Stomach smooth muscle (tissue), 2 donors: ENCODE results near the gene SDR42E2.

Source experiments
- H3K27ac ChIP-seq: one replicate; pipeline ENCODE4 v1.7.0; 2013; ENCODE audit warnings: mild to moderate bottlenecking, low read length, inconsistent platforms
- H3K27me3 ChIP-seq, 2 donors: one replicate each; pipeline ENCODE4 v1.7.0; 2013; ENCODE audit warnings: low read length in 2 of 2; ENCODE audit not compliant: insufficient read depth in 2 of 2, control insufficient read depth in 1 of 2
- H3K36me3 ChIP-seq, 2 donors: one replicate each; pipeline ENCODE4 v1.7.0; 2013; ENCODE audit warnings: low read length in 2 of 2; ENCODE audit not compliant: control insufficient read depth in 2 of 2, insufficient read depth in 2 of 2
- H3K4me1 ChIP-seq: one replicate; pipeline ENCODE4 v1.7.0; 2013; ENCODE audit warnings: low read length; ENCODE audit not compliant: control insufficient read depth, insufficient read depth
- H3K4me3 ChIP-seq, 2 donors: one replicate each; pipeline ENCODE4 v1.7.0; 2013; ENCODE audit warnings: low read length in 2 of 2
- H3K9ac ChIP-seq, 2 donors: one replicate each; pipeline ENCODE4 v1.7.0; 2013; ENCODE audit warnings: low read length in 2 of 2, mild to moderate bottlenecking in 1 of 2
- H3K9me3 ChIP-seq, 2 donors: one replicate each; pipeline ENCODE4 v1.7.0; 2013; ENCODE audit warnings: low read length in 2 of 2; ENCODE audit not compliant: control insufficient read depth in 2 of 2
- donor health status: healthy.
- donor health status: Pancreatic carcinoma.

The SDR42E2 gene

DNA sequence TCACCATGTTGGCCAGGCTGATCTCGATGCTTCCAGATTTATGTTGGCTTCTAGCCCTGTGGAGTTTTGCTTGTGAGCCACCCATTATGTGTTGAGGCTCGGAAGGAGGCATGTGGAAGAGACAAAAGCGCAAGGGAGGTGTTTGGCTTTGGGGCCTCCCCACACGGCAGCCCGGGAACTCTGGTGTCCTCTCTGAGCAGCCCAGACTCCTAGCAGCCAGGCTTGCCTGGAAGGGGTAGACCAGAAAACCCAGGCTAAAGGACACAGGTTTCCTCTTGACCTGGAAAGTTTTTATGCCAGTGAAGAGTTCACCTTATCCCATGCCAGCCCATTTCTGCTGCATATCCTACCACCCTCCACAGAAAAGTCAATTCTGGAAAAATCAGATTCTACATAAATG lies 21.0 kb downstream of the SDR42E2 start:
- H3K27ac ChIP-seq, result no peak overlapping the region
- H3K27me3 ChIP-seq, result no peaks in the 10 kb centered on the region
- no peak overlapping the region for H3K4me3 ChIP-seq
- no peaks in the 10 kb centered on the region for H3K9me3 ChIP-seq
- no peak overlapping the region for H3K9ac ChIP-seq
- H3K36me3 ChIP-seq, result no peaks in the 10 kb centered on the region
- H3K4me1 ChIP-seq, result peaks cover 2% of the 10 kb centered on the region

DNA sequence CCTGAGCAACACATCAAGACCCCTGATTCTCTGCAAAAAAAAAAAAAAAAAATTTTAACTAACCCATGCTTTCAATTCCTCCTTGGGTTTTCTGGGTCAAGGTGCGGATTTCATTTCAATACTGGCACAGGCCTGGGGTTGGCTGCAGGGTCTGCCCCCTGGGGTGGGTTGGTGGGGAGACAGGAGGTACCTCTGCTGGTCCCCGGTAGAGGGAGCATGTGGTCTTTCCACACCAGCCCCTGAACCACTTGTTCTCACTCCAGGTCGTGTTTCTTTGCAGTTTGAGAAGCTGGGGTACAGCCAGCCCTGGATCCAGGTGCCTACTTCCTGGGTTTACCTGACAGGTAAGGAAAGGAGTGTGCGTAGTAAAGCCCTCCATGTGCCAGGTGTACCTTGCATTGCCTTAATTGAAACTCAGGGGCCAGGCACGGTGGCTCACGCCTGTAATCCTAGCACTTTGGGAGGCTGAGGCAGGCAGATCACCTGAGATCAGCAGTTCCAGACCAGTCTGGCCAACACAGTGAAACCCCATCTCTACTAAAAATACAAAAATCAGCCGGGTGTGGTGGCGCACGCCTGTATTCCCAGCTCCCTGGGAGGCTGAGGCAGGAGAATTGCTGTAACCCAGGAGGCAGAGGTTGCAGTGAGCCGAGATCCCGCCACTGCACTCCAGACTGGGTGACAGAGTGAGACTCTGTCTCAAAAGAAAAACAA lies 21.8 kb downstream of the SDR42E2 start:
- Histone ChIP-seq H3K27me3 (no peaks in the 10 kb centered on the region), H3K27ac (no peak overlapping the region), H3K4me3 (no peak overlapping the region), H3K9me3 (no peaks in the 10 kb centered on the region), H3K9ac (no peak overlapping the region), H3K36me3 (no peaks in the 10 kb centered on the region), H3K4me1 (peaks cover 9% of the 10 kb centered on the region)

DNA sequence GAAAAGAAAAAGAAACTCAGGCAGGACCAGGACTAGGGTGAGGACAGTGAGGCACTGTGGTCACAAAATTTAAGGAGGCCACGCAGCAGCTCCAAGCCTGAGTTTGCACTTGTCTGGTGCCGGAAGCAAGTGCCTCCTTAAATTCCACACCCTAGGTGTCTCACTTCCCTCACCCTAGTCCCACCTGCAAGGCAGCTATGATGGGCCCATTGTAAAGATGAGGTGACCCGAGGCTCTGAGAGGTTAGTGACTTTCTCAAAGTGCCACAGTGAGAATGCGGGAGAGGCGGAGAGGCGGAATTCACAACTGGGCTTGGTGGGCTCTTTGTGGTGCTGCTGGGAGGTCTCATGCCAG lies 22.3 kb downstream of the SDR42E2 start:
- H3K9ac ChIP-seq, result no peak overlapping the region
- no peaks in the 10 kb centered on the region for H3K36me3 ChIP-seq
- H3K27ac ChIP-seq, result no peak overlapping the region
- H3K27me3 ChIP-seq, result no peaks in the 10 kb centered on the region
- no peaks in the 10 kb centered on the region for H3K9me3 ChIP-seq
- H3K4me1 ChIP-seq, result peaks cover 14% of the 10 kb centered on the region
- H3K4me3 ChIP-seq, result no peak overlapping the region

DNA sequence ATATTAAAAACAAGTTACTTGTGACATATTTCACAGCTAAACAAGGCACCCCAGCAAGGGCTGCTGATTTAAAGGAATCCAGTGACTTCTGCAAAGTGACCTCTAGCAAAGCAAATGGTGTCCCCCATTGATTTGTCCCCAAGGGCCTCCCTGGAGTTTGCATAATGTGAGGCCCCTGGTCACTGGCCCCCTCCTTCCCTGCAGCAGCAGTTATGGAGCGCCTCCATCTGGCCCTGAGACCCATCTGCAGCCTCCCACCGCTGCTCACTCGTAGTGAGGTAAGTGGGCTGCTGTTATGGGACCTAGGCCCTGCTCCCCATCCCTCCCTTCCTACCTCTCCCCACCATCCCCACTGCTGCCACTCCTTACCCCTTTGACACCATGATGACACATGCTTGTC lies 24.2 kb downstream of the SDR42E2 start:
- Histone ChIP-seq H3K9me3 (no peaks in the 10 kb centered on the region), H3K36me3 (no peaks in the 10 kb centered on the region), H3K4me1 (peaks cover 21% of the 10 kb centered on the region), H3K27me3 (no peaks in the 10 kb centered on the region), H3K27ac (no peak overlapping the region), H3K4me3 (no peak overlapping the region), H3K9ac (no peak overlapping the region)

DNA sequence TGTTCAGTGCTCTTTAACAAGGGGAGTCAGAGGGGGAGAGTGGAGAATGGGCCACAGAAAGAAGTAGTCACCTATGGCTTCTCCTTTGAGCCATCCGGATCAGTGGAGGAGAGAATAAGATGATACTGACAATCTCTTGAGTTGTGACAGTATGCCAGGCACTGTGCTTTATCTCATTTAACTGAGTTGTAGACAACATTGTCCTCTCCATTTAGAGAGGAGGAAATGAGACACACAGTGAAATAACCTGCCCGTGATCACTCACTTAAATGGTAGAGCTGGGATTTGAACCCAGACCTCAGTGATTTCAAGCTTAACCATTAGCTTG lies 25.9 kb downstream of the SDR42E2 start:
- H3K9ac ChIP-seq, result peak overlapping the region in 1 of 2 donors; percentile 5
- H3K27ac ChIP-seq, result no peak overlapping the region
- H3K36me3 ChIP-seq, result no peaks in the 10 kb centered on the region
- no peaks in the 10 kb centered on the region for H3K9me3 ChIP-seq
- no peak overlapping the region for H3K4me3 ChIP-seq
- H3K4me1 ChIP-seq, result peaks cover 35% of the 10 kb centered on the region
- H3K27me3 ChIP-seq, result no peaks in the 10 kb centered on the region

DNA sequence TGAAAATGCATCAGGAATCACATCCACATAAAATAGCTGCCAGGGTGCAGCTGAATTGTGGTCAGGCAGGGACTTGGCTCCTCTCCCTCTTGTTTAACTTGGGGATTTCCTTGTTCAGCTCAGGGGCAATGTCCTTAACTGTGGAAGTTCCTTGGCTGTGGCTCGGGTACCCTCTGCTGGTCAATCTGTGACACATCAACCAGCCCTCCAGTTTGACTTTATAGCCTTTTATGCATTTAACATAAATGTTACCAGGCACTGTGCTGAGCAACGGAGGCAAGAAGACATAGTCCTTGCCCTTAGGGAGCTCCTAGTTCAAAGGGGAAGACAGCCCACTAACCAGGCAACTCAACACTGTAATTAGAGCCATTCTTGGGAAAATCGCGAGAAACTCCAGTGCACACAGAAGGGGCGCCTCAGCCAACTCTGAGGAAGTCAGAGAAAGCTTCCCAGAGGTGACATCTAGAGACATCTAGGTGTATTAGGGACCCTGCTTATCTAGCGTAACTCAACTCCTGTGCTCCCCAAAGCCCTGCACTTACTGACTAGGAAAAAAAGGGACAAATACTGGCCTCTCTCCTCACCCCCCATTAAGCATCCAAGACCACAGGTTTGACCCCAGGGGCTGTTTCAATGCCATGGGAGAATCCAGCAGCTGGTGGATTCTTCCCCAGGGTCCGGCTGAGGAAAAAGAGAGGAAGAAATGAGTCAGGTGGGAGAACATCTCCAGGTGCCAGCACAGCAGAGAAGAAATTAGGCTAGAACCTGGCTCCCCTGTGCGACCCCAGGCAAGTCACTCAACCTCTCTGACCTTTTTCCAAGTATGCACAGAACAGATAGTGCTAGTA lies 26.5 kb downstream of the SDR42E2 start:
- H3K27ac ChIP-seq, result peak overlapping the region; percentile 96
- H3K4me1 ChIP-seq, result peaks cover 35% of the 10 kb centered on the region
- no peaks in the 10 kb centered on the region for H3K9me3 ChIP-seq
- H3K9ac ChIP-seq, result peak overlapping the region in 1 of 2 donors; percentile 21
- H3K27me3 ChIP-seq, result no peaks in the 10 kb centered on the region
- H3K4me3 ChIP-seq, result no peak overlapping the region
- no peaks in the 10 kb centered on the region for H3K36me3 ChIP-seq

DNA sequence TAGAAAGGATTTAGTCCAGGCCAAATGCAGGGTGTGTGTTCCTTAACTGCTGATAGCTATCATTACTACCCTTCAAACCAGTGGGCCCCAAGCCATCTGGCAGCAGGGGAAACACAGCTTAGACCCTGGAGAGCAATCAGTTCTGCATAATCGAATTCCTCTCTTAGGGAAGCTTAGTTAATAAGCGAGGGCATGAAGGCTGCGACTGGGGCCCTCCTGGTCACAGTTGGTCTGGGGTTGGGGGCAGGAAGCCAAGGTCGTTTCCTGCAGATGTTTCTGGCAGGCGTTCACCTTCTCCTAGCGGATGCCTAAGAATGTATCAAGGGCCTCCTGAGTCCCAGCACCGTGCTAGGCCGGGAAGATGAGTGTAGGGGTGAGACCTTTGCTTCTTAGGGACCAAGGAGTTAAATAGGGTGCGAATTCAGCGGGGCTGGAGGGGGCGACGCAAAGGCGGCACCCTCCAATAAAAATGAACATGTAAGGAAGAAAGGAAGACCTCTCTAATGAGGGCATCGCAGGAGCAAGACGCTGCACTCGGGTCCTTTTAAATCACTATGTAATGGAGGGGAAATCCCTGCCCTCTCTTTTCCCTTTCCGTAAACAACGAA lies 27.3 kb downstream of the SDR42E2 start:
- no peaks in the 10 kb centered on the region for H3K36me3 ChIP-seq
- peak overlapping the region; percentile 54 to 86 for H3K4me3 ChIP-seq
- peaks cover 35% of the 10 kb centered on the region for H3K4me1 ChIP-seq
- H3K27me3 ChIP-seq, result no peaks in the 10 kb centered on the region
- H3K9me3 ChIP-seq, result no peaks in the 10 kb centered on the region
- H3K27ac ChIP-seq, result peak overlapping the region; percentile 96
- H3K9ac ChIP-seq, result peak overlapping the region; percentile 48 to 64

DNA sequence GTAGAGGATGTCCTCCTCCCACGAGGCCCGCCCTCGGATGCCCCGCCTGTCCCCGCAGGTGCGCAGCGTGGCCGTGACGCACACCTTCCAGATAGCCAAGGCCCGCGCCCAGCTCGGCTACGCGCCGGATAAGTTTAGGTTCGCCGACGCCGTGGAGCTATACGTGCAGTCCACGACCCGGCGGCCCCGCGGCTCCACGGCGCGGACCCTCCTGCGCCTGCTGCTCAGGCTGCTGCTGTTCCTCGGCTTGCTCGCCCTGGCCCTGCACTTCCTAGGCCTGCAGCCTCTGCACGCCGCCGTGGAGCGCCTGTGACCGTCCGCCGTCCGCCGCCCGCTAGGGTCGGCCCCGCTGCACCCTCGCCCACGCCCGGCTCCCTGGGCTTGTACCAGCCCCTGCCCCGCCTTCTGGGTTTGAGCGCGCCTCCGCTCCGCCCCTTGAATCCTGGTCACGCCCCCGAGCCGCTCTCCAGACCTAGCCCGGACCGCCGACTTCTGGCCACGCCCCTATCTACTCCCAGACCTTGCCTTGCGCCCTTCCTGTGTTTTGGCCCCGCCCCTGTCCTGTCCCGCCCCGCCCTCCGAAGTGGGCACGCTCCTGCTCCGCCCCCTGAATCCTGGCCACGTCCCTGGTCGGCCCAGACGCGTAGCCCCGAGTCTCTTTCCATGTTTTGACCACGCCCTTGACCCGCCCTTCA lies 27.9 kb downstream of the SDR42E2 start:
- H3K9ac ChIP-seq, result peak overlapping the region; percentile 48 to 64
- H3K4me3 ChIP-seq, result peak overlapping the region; percentile 54 to 86

DNA sequence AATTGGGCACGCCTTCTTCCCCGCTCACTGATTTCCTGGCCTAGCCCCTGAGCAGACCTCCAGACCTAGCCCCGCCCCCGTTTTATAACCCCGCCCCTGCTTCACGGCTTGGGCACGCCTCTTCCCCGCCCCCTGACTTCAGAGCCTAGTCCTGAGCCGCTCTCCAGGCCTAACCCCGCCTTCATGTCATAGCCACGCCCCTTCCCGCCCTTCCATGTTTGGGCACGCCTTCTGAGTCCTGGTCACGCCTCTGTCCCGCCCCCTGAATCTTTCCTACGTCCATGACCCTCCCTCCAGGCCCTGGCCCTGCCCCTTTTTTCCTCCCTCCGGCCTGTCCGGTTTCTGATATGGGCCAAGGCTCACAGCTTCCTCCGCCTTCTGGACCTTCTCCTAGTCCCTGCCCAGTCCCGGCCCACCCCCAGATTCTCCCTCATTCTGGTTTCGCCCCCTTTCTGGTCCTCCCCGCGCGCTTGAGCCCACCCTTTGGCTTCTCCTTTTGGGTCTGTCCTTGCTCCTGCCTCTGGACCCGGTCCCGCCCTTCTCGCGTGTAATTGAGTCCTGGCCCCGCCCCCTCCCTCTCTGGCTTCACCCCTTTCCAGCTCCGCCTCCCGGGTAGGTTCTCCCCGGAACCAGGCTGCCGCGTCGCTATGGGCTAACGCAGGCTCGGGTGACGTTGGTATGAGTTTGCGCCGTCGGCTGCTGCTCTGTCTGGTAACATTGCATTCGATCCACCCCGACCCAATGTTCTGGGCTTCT lies 28.6 kb downstream of the SDR42E2 start:
- Histone ChIP-seq H3K9ac (peak overlapping the region; percentile 90 to 96), H3K4me3 (peak overlapping the region; percentile 67 to 86), H3K9me3 (no peaks in the 10 kb centered on the region), H3K36me3 (no peaks in the 10 kb centered on the region), H3K27ac (peak overlapping the region; percentile 96), H3K27me3 (no peaks in the 10 kb centered on the region), H3K4me1 (peaks cover 35% of the 10 kb centered on the region)

More for the DNA sequence above, 27.9 kb downstream of the SDR42E2 start:
- H3K27me3 ChIP-seq, result no peaks in the 10 kb centered on the region
- peak overlapping the region; percentile 96 for H3K27ac ChIP-seq
- no peaks in the 10 kb centered on the region for H3K36me3 ChIP-seq
- H3K4me1 ChIP-seq, result peaks cover 35% of the 10 kb centered on the region
- H3K9me3 ChIP-seq, result no peaks in the 10 kb centered on the region
